ENCODE measurements around the gene PAX3.

Gene PAX3

GRCh38 chr2:222303828-222304736 lies 5.3 kb upstream of the PAX3 start:
- Histone ChIP-seq H3K9me3 (ENCODE audit: control insufficient read depth in 1 of 2, low read length in 2 of 2) (no peaks in the 10 kb centered on the region), H3K4me3 (ENCODE audit: low read depth in 1 of 2, low read length in 2 of 2) (no peak overlapping the region), H3K9ac (ENCODE audit: low read depth in 1 of 2, low read length in 2 of 2) (no peak overlapping the region), H3K36me3 (ENCODE audit: control insufficient read depth in 1 of 2, insufficient read depth in 2 of 2, low read length in 2 of 2) (no peaks in the 10 kb centered on the region), H3K4me1 (ENCODE audit: control insufficient read depth in 1 of 2, insufficient read depth in 2 of 2, low read length in 2 of 2) (peaks cover 16 to 26% of the 10 kb centered on the region in 2 donors), H3K27ac (ENCODE audit: low read depth, low read length) (no peak overlapping the region), H3K27me3 (ENCODE audit: control insufficient read depth in 1 of 2, insufficient read depth in 2 of 2, low read length in 2 of 2) (peaks cover 91 to 100% of the 10 kb centered on the region in 2 donors)

GRCh38 chr2:222303045-222303827 lies 4.4 kb upstream of the PAX3 start:
- Histone ChIP-seq H3K9me3 (ENCODE audit: control insufficient read depth in 1 of 2, low read length in 2 of 2) (no peaks in the 10 kb centered on the region), H3K4me3 (ENCODE audit: low read depth in 1 of 2, low read length in 2 of 2) (no peak overlapping the region), H3K27me3 (ENCODE audit: control insufficient read depth in 1 of 2, insufficient read depth in 2 of 2, low read length in 2 of 2) (peaks cover 94 to 100% of the 10 kb centered on the region in 2 donors), H3K36me3 (ENCODE audit: control insufficient read depth in 1 of 2, insufficient read depth in 2 of 2, low read length in 2 of 2) (no peaks in the 10 kb centered on the region), H3K27ac (ENCODE audit: low read depth, low read length) (no peak overlapping the region), H3K4me1 (ENCODE audit: control insufficient read depth in 1 of 2, insufficient read depth in 2 of 2, low read length in 2 of 2) (peaks cover 20 to 34% of the 10 kb centered on the region in 2 donors), H3K9ac (ENCODE audit: low read depth in 1 of 2, low read length in 2 of 2) (no peak overlapping the region)

- Histone ChIP-seq H3K9ac (ENCODE audit: low read depth in 1 of 2, low read length in 2 of 2) (no peak overlapping the region), H3K4me3 (ENCODE audit: low read depth in 1 of 2, low read length in 2 of 2) (no peak overlapping the region), H3K27me3 (ENCODE audit: control insufficient read depth in 1 of 2, insufficient read depth in 2 of 2, low read length in 2 of 2) (peaks cover 92 to 100% of the 10 kb centered on the region in 2 donors), H3K4me1 (ENCODE audit: control insufficient read depth in 1 of 2, insufficient read depth in 2 of 2, low read length in 2 of 2) (peaks cover 20 to 36% of the 10 kb centered on the region in 2 donors), H3K9me3 (ENCODE audit: control insufficient read depth in 1 of 2, low read length in 2 of 2) (no peaks in the 10 kb centered on the region), H3K36me3 (ENCODE audit: control insufficient read depth in 1 of 2, insufficient read depth in 2 of 2, low read length in 2 of 2) (no peaks in the 10 kb centered on the region), H3K27ac (ENCODE audit: low read depth, low read length) (no peak overlapping the region)
Measured at GRCh38 chr2:222302178-222303018, 3.6 kb upstream of the PAX3 start.

GRCh38 chr2:222301796-222302118 lies 3.0 kb upstream of the PAX3 start:
- Histone ChIP-seq H3K9ac (ENCODE audit: low read depth in 1 of 2, low read length in 2 of 2) (no peak overlapping the region), H3K27ac (ENCODE audit: low read depth, low read length) (no peak overlapping the region), H3K4me1 (ENCODE audit: control insufficient read depth in 1 of 2, insufficient read depth in 2 of 2, low read length in 2 of 2) (peaks cover 17 to 36% of the 10 kb centered on the region in 2 donors), H3K4me3 (ENCODE audit: low read depth in 1 of 2, low read length in 2 of 2) (no peak overlapping the region), H3K36me3 (ENCODE audit: control insufficient read depth in 1 of 2, insufficient read depth in 2 of 2, low read length in 2 of 2) (no peaks in the 10 kb centered on the region), H3K27me3 (ENCODE audit: control insufficient read depth in 1 of 2, insufficient read depth in 2 of 2, low read length in 2 of 2) (peaks cover 92 to 100% of the 10 kb centered on the region in 2 donors), H3K9me3 (ENCODE audit: control insufficient read depth in 1 of 2, low read length in 2 of 2) (no peaks in the 10 kb centered on the region)

GRCh38 chr2:222301053-222301795 lies 2.4 kb upstream of the PAX3 start:
- H3K27ac ChIP-seq (ENCODE audit: low read depth, low read length): no peak overlapping the region
- no peaks in the 10 kb centered on the region for H3K9me3 ChIP-seq (ENCODE audit: control insufficient read depth in 1 of 2, low read length in 2 of 2)
- no peaks in the 10 kb centered on the region for H3K36me3 ChIP-seq (ENCODE audit: control insufficient read depth in 1 of 2, insufficient read depth in 2 of 2, low read length in 2 of 2)
- H3K9ac ChIP-seq (ENCODE audit: low read depth in 1 of 2, low read length in 2 of 2): no peak overlapping the region
- peaks cover 12 to 32% of the 10 kb centered on the region in 2 donors for H3K4me1 ChIP-seq (ENCODE audit: control insufficient read depth in 1 of 2, insufficient read depth in 2 of 2, low read length in 2 of 2)
- no peak overlapping the region for H3K4me3 ChIP-seq (ENCODE audit: low read depth in 1 of 2, low read length in 2 of 2)
- peaks cover 92 to 100% of the 10 kb centered on the region in 2 donors for H3K27me3 ChIP-seq (ENCODE audit: control insufficient read depth in 1 of 2, insufficient read depth in 2 of 2, low read length in 2 of 2)

GRCh38 chr2:222300726-222301052 lies 1.9 kb upstream of the PAX3 start:
- Histone ChIP-seq H3K4me3 (ENCODE audit: low read depth in 1 of 2, low read length in 2 of 2) (no peak overlapping the region), H3K9ac (ENCODE audit: low read depth in 1 of 2, low read length in 2 of 2) (no peak overlapping the region), H3K27me3 (ENCODE audit: control insufficient read depth in 1 of 2, insufficient read depth in 2 of 2, low read length in 2 of 2) (peaks cover 93 to 100% of the 10 kb centered on the region in 2 donors), H3K27ac (ENCODE audit: low read depth, low read length) (no peak overlapping the region), H3K4me1 (ENCODE audit: control insufficient read depth in 1 of 2, insufficient read depth in 2 of 2, low read length in 2 of 2) (peaks cover 9 to 30% of the 10 kb centered on the region in 2 donors), H3K36me3 (ENCODE audit: control insufficient read depth in 1 of 2, insufficient read depth in 2 of 2, low read length in 2 of 2) (no peaks in the 10 kb centered on the region), H3K9me3 (ENCODE audit: control insufficient read depth in 1 of 2, low read length in 2 of 2) (no peaks in the 10 kb centered on the region)

- no peak overlapping the region for H3K9ac ChIP-seq (ENCODE audit: low read depth in 1 of 2, low read length in 2 of 2)
- H3K27me3 ChIP-seq (ENCODE audit: control insufficient read depth in 1 of 2, insufficient read depth in 2 of 2, low read length in 2 of 2): peaks cover 95 to 100% of the 10 kb centered on the region in 2 donors
- H3K36me3 ChIP-seq (ENCODE audit: control insufficient read depth in 1 of 2, insufficient read depth in 2 of 2, low read length in 2 of 2): no peaks in the 10 kb centered on the region
- H3K9me3 ChIP-seq (ENCODE audit: control insufficient read depth in 1 of 2, low read length in 2 of 2): no peaks in the 10 kb centered on the region
- peaks cover 9 to 24% of the 10 kb centered on the region in 2 donors for H3K4me1 ChIP-seq (ENCODE audit: control insufficient read depth in 1 of 2, insufficient read depth in 2 of 2, low read length in 2 of 2)
- no peak overlapping the region for H3K27ac ChIP-seq (ENCODE audit: low read depth, low read length)
- H3K4me3 ChIP-seq (ENCODE audit: low read depth in 1 of 2, low read length in 2 of 2): no peak overlapping the region
Measured at GRCh38 chr2:222299906-222300725, 1.3 kb upstream of the PAX3 start.

- H3K9ac ChIP-seq (ENCODE audit: low read depth in 1 of 2, low read length in 2 of 2): no peak overlapping the region
Measured at GRCh38 chr2:222298001-222298310, 842 bp downstream of the PAX3 start.

GRCh38 chr2:222297600-222297935 lies 1.2 kb downstream of the PAX3 start:
- no peak overlapping the region for H3K27ac ChIP-seq (ENCODE audit: low read depth, low read length)
- peaks cover 95 to 99% of the 10 kb centered on the region in 2 donors for H3K27me3 ChIP-seq (ENCODE audit: control insufficient read depth in 1 of 2, insufficient read depth in 2 of 2, low read length in 2 of 2)
- H3K36me3 ChIP-seq (ENCODE audit: control insufficient read depth in 1 of 2, insufficient read depth in 2 of 2, low read length in 2 of 2): no peaks in the 10 kb centered on the region
- no peak overlapping the region for H3K9ac ChIP-seq (ENCODE audit: low read depth in 1 of 2, low read length in 2 of 2)
- H3K4me1 ChIP-seq (ENCODE audit: control insufficient read depth in 1 of 2, insufficient read depth in 2 of 2, low read length in 2 of 2): peaks cover 13 to 19% of the 10 kb centered on the region in 2 donors
- H3K4me3 ChIP-seq (ENCODE audit: low read depth in 1 of 2, low read length in 2 of 2): no peak overlapping the region
- H3K9me3 ChIP-seq (ENCODE audit: control insufficient read depth in 1 of 2, low read length in 2 of 2): no peaks in the 10 kb centered on the region

More at GRCh38 chr2:222298001-222298310, 842 bp downstream of the PAX3 start:
- Histone ChIP-seq H3K27me3 (ENCODE audit: control insufficient read depth in 1 of 2, insufficient read depth in 2 of 2, low read length in 2 of 2) (peaks cover 95 to 99% of the 10 kb centered on the region in 2 donors), H3K36me3 (ENCODE audit: control insufficient read depth in 1 of 2, insufficient read depth in 2 of 2, low read length in 2 of 2) (no peaks in the 10 kb centered on the region), H3K4me3 (ENCODE audit: low read depth in 1 of 2, low read length in 2 of 2) (peak overlapping the region in 1 of 2 donors; percentile 16), H3K4me1 (ENCODE audit: control insufficient read depth in 1 of 2, insufficient read depth in 2 of 2, low read length in 2 of 2) (peaks cover 13 to 19% of the 10 kb centered on the region in 2 donors), H3K9me3 (ENCODE audit: control insufficient read depth in 1 of 2, low read length in 2 of 2) (no peaks in the 10 kb centered on the region), H3K27ac (ENCODE audit: low read depth, low read length) (no peak overlapping the region)

Data from duodenal mucosa (tissue), 2 donors.